IPS-NIHi7 (cell line): ENCODE measurements around the gene TFDP1.

ENCODE experiments used
- DNase-seq: peaks from one replicate; pipeline ENCODE4 v3.0.0; 2012; ENCODE audit warnings: mixed read lengths; ENCODE audit errors: extremely low spot score

Gene TFDP1

GRCh38 chr13:113597391-113598080 lies 13.0 kb downstream of the TFDP1 start:
- no peak for DNase-seq

DNA sequence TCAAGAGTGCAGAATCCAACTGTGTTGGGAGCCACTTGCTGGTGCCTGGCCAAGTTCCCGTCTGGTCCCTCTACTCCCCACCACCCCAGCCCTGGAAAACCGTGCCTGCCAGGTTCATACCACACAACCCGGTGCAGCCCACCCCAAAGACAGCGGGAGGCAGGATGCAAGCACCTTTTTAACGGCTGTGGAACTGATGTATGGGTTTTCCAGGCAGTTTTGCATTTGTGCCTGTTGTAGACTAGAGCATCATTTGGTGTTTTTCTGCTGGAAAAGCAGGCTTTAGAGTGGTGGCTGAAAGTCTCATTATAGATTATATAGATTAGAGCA lies 13.5 kb downstream of the TFDP1 start:
- no peak for DNase-seq

- DNase-seq: no peak
Observed at GRCh38 chr13:113598481-113598880, 13.9 kb downstream of the TFDP1 start.

DNA sequence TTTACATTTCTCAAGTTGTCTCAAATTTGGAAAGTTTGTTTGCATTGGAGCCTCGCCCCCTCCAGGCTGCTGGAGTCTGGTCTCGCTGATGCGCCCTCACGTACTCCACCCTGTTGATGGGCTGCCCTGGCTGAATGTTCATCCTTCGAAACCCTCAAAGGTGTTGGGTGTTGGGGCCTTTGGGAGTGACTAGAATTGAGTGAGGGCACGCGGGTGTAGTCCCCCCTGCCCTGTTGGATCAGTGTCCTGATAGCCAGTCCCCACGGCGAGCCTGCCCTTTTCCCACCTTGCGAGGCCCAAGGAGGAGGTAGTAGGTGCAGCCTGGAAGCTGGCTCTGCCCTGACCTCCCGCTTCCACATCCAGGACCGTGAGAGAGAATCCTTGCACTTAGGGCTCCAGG lies 14.8 kb downstream of the TFDP1 start:
- no peak for DNase-seq

DNA sequence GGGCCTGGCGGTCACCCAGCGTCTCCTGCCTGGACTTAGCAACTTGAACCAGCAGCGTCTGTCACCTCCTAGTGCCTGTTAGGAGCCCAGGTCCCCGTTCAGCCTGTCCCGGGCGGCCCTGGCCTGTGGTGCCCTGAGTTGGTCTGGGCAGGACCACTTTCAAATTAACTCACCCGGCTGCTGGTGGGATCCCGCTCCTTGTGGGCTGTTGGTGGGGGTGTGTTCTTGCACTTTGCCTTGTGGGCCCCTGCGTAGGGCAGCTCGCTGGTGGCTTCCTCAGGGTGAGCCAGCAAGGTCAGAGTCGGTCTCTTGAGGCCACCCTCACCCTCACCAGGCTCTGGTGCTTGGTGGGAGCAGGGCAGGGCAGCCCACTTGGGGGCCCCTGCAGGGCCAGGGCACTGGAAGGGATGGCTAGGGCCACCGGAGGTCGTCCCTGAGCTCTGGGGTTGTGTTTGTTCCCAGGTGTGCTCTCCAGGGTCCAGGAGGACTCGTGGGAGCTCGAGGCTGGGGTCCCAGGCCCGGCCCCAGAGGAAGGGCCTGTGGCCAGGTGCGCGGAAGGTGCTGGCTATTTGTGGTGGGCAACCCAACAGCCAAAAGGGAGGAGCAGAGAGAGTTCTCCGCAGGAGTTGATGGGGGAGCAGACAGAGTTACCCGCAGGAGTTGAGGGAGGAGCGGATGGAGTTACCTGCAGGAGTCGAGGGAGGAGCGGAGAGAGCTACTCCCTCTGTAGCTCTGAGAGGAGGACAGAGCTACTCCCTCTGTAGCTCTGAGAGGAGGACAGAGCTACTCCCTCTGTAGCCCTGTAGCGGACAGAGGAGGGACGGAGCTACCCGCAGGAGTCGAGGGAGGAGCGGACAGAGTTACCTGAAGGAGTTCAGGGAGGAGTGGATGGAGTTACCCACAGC lies 16.9 kb downstream of the TFDP1 start:
- no peak for DNase-seq

DNA sequence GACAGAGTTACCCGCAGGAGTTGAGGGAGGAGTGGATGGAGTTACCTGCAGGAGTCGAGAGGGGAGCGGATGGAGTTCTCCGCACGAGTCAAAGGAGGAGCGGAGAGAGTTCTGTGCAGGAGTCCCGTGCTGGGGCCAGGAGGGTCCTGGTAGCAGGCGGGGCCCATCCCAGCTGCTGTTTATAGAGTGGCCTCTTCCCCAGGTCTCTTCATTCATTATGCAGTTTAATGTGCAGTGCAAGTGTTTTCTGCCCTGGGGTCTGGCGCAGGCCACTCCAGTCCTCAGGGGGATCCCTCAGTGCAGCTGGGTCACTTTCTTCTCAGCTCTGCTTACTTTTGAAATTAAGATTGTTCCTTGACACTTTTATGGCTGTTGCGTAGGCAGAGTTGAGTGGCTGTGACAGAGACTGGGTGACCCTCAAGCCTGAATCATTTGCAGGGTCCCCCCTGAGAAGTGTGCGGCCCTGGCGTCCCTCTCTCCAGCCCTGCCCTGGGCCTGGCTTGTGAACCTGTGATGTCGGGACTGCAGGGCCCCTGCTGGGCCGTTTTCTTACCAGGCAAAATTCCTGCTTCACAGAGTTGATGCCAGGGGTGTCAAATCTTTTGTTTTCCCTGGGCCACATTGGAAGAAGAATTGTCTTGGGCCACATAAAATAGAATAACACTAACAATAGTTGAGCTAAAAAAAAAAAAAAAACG lies 17.9 kb downstream of the TFDP1 start:
- no peak for DNase-seq

DNA sequence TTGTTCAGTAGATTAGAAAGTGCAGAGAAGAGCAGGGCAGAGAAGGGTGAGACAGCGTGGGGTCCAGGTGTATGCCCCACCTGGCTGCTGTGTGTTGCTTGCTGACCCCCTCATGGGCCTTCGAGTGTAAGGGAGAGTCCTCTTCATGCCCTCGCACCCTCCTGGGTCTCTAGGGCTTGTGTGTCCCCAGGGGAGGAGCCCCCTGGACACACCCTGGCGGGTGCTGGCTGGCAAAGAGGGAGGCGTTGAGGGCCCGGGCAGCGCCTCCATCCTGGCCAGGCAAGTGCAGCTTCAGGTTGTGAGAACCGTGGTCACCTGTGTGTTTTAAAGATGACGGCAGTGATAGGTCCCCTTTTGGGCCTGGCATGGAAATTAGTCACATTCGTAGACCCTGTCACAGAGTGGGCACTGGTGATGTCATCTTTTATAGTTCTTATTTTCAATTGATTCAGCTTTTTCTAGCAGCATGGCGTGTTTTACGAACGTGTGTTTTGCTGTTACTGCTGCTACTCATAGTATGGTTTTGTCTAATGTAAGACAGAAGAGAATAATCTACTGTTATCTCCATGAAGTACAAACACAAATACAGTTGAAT lies 18.7 kb downstream of the TFDP1 start:
- DNase-seq: no peak

DNA sequence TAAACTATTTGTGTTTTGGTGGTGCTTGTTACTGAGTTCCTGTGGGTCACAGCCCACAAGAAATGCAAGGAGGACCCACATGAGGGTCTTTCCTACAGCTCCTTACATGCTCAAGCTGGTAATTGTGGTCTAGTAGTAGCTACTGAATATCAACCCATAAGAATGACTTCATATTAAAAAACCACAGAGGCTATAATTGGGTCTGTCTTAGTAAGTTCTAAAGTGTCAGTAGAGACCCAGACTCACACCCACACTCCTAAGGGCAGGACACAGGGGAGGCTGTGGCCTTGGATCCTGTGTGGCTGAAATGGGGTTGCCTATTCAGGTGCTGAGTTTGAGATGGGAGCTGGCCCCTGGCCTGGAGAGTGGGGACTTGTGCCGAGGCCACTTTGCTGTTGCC lies 19.6 kb downstream of the TFDP1 start:
- DNase-seq: no peak

DNA sequence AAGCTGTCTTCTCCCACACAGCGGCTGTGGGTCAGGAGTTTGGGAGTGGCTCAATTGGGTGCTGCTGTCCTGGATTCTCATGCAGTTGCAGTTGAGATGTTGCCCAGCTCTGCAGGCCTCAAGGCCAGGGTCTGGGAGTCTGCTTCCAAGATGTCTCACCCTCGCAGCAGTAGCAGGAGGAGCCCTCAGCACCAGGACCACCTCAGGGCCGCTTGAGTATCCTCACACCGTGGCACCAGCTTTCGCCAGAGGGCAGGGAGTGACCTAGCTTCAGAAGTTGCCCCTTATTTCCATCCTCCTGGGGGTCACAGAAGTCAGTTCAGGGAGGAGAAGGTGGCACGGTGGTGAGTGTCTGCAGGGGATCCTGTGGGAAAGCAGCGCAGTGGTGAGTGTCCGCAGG lies 20.9 kb downstream of the TFDP1 start:
- DNase-seq: no peak

GRCh38 chr13:113605866-113606438 lies 21.4 kb downstream of the TFDP1 start:
- DNase-seq: no peak

DNA sequence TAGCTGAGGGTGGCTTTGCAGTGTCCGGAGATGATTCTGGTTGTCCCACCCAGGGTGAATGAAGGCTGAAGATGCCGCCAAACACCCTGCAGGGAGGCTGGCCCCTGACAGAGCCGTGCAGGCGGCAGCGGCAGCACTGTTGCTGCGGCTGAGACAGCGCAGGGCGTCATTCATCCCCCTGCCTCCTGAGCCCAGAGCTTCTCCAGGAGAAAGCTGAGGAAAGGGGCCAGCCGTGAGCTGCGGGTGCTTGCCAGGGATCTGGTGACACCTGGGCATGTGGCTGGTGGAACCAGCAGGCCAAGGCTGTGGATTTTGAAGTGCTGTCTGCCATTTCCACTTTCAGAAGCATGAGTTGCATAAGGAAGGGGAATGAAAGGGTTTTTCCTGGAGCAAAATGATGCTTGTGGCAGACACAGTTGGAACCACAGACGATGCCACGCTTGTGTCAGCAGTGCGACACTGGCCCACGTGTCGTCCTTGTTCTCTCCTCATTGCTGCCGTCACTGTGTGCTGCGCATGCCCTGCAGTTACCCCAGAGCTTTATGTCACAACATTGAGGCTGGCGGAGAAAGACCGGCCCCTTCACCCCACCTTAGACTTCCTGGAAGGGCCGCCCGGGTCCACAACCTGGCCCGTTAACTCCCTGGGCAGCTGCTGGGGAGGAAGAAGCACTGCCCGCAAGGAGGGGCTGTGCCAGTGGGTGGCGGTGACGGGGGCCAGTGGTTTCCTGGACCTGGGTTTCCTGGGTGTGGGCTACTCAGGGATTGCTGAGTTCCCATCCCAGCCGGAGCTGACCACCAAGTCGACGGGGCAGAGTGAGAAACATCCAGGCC lies 22.7 kb downstream of the TFDP1 start:
- no peak for DNase-seq

DNA sequence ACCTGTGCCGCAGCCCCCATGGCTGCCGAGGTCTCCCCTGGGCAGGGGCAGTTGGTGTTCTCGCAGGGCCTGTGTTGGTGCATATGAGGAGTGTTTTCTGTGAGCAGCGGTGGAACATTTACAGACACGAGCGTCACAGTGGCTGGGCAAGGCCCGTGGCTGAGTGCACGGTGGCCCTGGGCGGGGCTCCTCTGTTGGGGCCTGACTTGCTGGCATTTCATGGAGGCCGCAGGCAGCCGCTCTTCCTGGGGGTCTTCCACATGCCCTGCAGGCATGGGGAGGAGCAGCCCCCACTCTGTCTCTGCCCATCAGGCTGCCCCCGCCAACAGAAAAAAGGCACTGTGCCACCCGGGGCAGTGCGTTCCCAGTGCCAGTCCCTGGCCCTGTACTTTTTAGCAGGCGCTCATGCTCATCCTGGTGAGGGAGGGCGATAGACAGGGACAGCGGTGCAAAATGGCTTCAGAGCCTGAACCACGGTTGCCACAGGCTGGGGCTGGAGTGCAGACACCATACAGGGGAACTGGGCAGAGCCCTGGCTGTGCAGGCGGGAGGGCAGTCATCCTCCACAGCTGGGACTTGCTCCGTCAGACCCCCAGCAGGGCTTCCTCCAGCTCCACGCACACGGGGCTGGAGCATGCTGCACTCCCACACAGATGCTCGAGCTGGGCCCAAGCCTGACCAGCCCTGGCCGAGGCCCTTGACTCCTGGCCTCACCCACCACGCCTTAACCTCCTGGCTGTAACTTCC lies 23.5 kb downstream of the TFDP1 start:
- DNase-seq: no peak

DNA sequence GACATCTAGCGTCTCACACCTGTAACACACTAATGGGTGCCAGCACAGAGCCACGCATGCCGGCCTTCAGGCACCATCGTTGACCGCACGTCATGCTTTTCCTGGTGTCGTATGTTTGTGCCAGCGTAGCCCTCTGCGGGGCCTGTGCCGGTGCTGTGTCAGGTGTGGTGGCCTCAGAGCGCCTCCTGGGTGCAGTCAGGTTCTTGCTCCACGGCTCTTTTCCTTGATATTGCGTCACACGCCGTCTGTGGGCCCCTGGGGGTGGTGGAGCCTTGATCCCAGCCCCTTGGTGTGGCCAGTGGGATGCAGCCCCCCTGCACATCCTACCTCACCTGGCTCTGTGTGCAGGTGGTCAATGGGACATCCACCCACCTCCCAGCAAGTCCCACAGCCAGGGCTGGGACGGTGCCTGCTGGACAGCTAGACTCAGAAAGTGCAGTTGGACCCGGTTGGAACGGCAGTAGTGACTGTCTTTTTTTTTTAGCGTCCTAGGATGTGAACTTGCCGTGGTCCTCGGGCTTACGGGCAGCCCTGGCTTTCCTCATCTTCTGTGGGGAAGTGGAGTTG lies 24.5 kb downstream of the TFDP1 start:
- DNase-seq: no peak

DNA sequence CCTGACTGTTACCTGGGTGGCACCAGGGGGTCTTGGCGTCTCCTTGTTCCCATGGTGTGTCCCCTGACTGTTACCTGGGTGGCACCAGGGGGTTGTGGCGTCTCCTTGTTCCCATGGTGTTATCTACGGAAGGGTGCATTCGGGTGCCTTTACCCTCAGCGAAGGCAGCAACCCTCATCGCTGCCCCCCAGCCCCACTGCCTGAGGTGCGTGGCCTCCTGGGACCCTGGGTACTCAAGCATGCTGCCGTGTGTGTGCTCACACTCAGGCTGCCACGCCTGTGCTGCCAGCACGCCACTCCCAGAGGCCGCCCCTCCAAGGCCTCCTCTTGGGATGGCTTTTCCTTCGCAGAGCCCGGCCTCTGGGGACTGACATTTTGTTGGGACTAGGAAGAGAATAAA lies 25.1 kb downstream of the TFDP1 start:
- no peak for DNase-seq

- DNase-seq: no peak
Observed at GRCh38 chr13:113610266-113610665, 25.7 kb downstream of the TFDP1 start.

GRCh38 chr13:113611996-113612395 lies 27.4 kb downstream of the TFDP1 start:
- DNase-seq: no peak

- no peak for DNase-seq
Observed at GRCh38 chr13:113612607-113613006, 28.1 kb downstream of the TFDP1 start.

DNA sequence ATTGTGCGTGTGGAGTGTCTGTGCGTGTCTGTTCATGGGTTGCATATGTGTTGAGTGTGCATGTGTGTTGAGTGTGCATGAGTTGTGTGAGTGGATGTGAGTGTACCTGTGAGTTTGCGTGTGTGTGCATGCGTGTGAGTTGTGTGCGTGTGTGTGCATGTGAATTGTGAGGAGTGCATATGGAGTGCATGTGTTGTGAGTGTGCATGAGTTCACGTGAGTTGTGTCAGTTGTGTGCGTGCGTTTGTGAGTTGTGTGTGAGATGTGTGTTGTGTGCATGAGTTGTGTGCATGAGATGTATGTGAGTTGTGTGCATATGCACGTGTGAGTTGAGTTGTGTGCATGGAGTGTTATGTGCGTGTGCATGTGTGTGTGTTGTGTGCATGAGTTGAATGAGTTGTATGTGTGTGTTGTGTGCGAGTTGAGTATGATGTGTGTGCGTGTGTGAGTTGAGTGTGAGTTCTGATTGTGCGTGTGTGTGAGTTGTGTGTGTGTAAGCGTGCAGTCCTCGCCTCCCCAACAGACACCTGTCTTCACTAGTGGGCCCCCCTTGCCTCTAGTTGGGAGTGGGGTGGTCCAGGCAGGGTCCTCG lies 29.3 kb downstream of the TFDP1 start:
- DNase-seq: no peak

- no peak for DNase-seq
Observed at GRCh38 chr13:113616281-113616906, 31.8 kb downstream of the TFDP1 start.
